ENCODE results near the gene SGSH.

GRCh38 chr17:80173916-80174315 lies 46.2 kb downstream of the SGSH start:
- TF ChIP-seq CTCF (IDR thresholded peaks at IDR 0.05; ENCODE audit: insufficient read depth, low read length, poor library complexity, severe bottlenecking) (no peak), EZH2phosphoT487 (conservative IDR thresholded peaks at IDR 0.05; ENCODE audit: low read length) (no peak)
